OCI-LY3 (cell line): ENCODE data around the gene LRP1B.

Source experiments
- H2AFZ ChIP-seq: fragments of 200-600, 300-600 bp; shearing (Covaris generic); 2 replicates; pipeline ENCODE4 v1.6.0; 2014; ENCODE audit warnings: antibody characterized with exemption, low read depth, low read length
- H3K27ac ChIP-seq: fragments of 200-600, 300-600 bp; sonication (generic); 2 replicates; pipeline ENCODE4 v1.5.1; 2014; ENCODE audit warnings: mild to moderate bottlenecking, low read length, moderate library complexity, mixed read lengths
- H3K27me3 ChIP-seq: fragments of 200-600, 300-600 bp; sonication (generic); 2 replicates; pipeline ENCODE4 v1.6.1; 2014; ENCODE audit warnings: low read depth, low read length, mixed read lengths
- H3K36me3 ChIP-seq: fragments of 200-600, 300-600 bp; sonication (generic); replicated peaks from 2 replicates; pipeline ENCODE3; 2014; ENCODE audit warnings: low read depth, low read length, mixed read lengths
- H3K4me1 ChIP-seq: fragments of 300-600, 200-600 bp; sonication (generic); 2 replicates; pipeline ENCODE4 v1.6.1; 2014; ENCODE audit warnings: low read length, mixed read lengths
- H3K4me2 ChIP-seq: fragments of 200-600, 300-600 bp; sonication (generic); 2 replicates; pipeline ENCODE4 v1.6.1; 2014; ENCODE audit warnings: low read length, mixed read lengths
- H3K4me3 ChIP-seq: fragments of 300-600, 200-600 bp; sonication (generic); 2 replicates; pipeline ENCODE4 v1.5.1; 2014; ENCODE audit warnings: antibody characterized with exemption, mild to moderate bottlenecking, low read length, moderate library complexity
- H3K79me2 ChIP-seq: fragments of 300-600, 200-600 bp; shearing (Covaris generic); 2 replicates; pipeline ENCODE4 v1.6.1; 2014; ENCODE audit warnings: mild to moderate bottlenecking, low read length, mixed read lengths
- H3K9ac ChIP-seq: fragments of 300-600, 200-600 bp; shearing (Covaris generic); 2 replicates; pipeline ENCODE4 v1.6.0; 2014; ENCODE audit warnings: mild to moderate bottlenecking, low read length, moderate library complexity
- H3K9me3 ChIP-seq: fragments of 200-600, 300-600 bp; shearing (Covaris generic); 2 replicates; pipeline ENCODE4 v1.6.1; 2014; ENCODE audit warnings: low read length, mixed read lengths; ENCODE audit not compliant: insufficient read depth
- H4K20me1 ChIP-seq: fragments of 200-600, 300-600 bp; sonication (generic); 2 replicates; pipeline ENCODE4 v1.6.1; 2016; ENCODE audit warnings: low read length, mixed read lengths; ENCODE audit not compliant: insufficient read depth
- CTCF ChIP-seq: fragments of 200-600, 300-600 bp; sonication (generic); IDR thresholded peaks from 2 replicates; pipeline ENCODE4 v1.5.1; 2014; ENCODE audit warnings: antibody characterized with exemption, low read length, low read depth
- EZH2phosphoT487 ChIP-seq: fragments of 200-600 bp; shearing (Covaris generic); IDR thresholded peaks from 2 replicates; pipeline ENCODE4 v1.6.1; 2018; ENCODE audit warnings: antibody characterized with exemption, mixed run types, low read depth

Gene LRP1B

GRCh38 chr2:141280037-141280436 lies 850.8 kb downstream of the LRP1B start:
- Histone ChIP-seq H3K79me2 (no peaks in the 10 kb centered on the region), H4K20me1 (no peaks in the 10 kb centered on the region), H3K9ac (no peak overlapping the region), H3K4me1 (no peaks in the 10 kb centered on the region), H2AFZ (no peak overlapping the region), H3K4me3 (no peak overlapping the region), H3K27me3 (no peaks in the 10 kb centered on the region), H3K9me3 (no peaks in the 10 kb centered on the region), H3K4me2 (no peak overlapping the region), H3K27ac (no peak overlapping the region), H3K36me3 (no peaks in the 10 kb centered on the region)
- TF ChIP-seq CTCF (no peak), EZH2phosphoT487 (no peak)

GRCh38 chr2:141271346-141271745 lies 859.5 kb downstream of the LRP1B start:
- Histone ChIP-seq H3K79me2 (no peaks in the 10 kb centered on the region), H3K4me1 (no peaks in the 10 kb centered on the region), H3K27me3 (no peaks in the 10 kb centered on the region), H2AFZ (no peak overlapping the region), H3K36me3 (no peaks in the 10 kb centered on the region), H3K27ac (no peak overlapping the region), H3K4me2 (no peak overlapping the region), H4K20me1 (no peaks in the 10 kb centered on the region), H3K9me3 (peaks cover 3% of the 10 kb centered on the region; the same call in 1 of the 2 replicates), H3K4me3 (no peak overlapping the region), H3K9ac (no peak overlapping the region)
- TF ChIP-seq EZH2phosphoT487 = no peak
- TF ChIP-seq CTCF = no peak

GRCh38 chr2:141264848-141265247 lies 866.0 kb downstream of the LRP1B start:
- no peaks in the 10 kb centered on the region for H3K4me1 ChIP-seq

GRCh38 chr2:141260911-141261310 lies 869.9 kb downstream of the LRP1B start:
- Histone ChIP-seq H3K36me3 (no peaks in the 10 kb centered on the region), H3K9ac (no peak overlapping the region), H4K20me1 (no peaks in the 10 kb centered on the region), H2AFZ (no peak overlapping the region), H3K4me1 (0 out of 2 replicates have a peak, but pooled peaks cover 3% of the 10 kb centered on the region), H3K79me2 (no peaks in the 10 kb centered on the region), H3K27ac (no peak overlapping the region), H3K27me3 (no peaks in the 10 kb centered on the region), H3K9me3 (no peaks in the 10 kb centered on the region), H3K4me2 (no peak overlapping the region), H3K4me3 (no peak overlapping the region)
- TF ChIP-seq EZH2phosphoT487 = no peak
- no peak for TF ChIP-seq CTCF

More at GRCh38 chr2:141264848-141265247, 866.0 kb downstream of the LRP1B start:
- no peaks in the 10 kb centered on the region for H3K36me3 ChIP-seq
- no peak overlapping the region for H3K9ac ChIP-seq
- H2AFZ ChIP-seq = no peak overlapping the region
- H3K4me2 ChIP-seq = no peak overlapping the region
- no peaks in the 10 kb centered on the region for H3K79me2 ChIP-seq
- no peaks in the 10 kb centered on the region for H3K27me3 ChIP-seq
- TF ChIP-seq EZH2phosphoT487 (no peak), CTCF (no peak)
- no peak overlapping the region for H3K27ac ChIP-seq
- no peaks in the 10 kb centered on the region for H3K9me3 ChIP-seq
- no peaks in the 10 kb centered on the region for H4K20me1 ChIP-seq
- no peak overlapping the region for H3K4me3 ChIP-seq
